ENCODE results near the gene CSRP3.
A peak's percentile ranks its signal among the peaks of the same experiment; 100 is the strongest.
"Not testable (repeated sequence)": the region's sequence is repeated elsewhere in the genome, so short reads cannot be mapped to it uniquely, and the experiment has no call there.

The CSRP3 gene

GRCh38 chr11:19185036-19185435, 16.7 kb downstream of the CSRP3 start:
- DNase-seq, result no peak

- DNase-seq, result no peak
Observed at GRCh38 chr11:19183646-19184045, 18.1 kb downstream of the CSRP3 start.

- DNase-seq, result no peak
Observed at GRCh38 chr11:19181531-19182261, 20.1 kb downstream of the CSRP3 start.

- no peak for DNase-seq
Observed at GRCh38 chr11:19176629-19177186, 25.1 kb downstream of the CSRP3 start.

- DNase-seq, result no peak
Observed at GRCh38 chr11:19173964-19174638, 27.7 kb downstream of the CSRP3 start.

GRCh38 chr11:19173004-19173689, 28.6 kb downstream of the CSRP3 start:
- no peak for DNase-seq

- no peak for DNase-seq
Observed at GRCh38 chr11:19168090-19168489, 33.7 kb downstream of the CSRP3 start.

- DNase-seq, result no peak
Observed at GRCh38 chr11:19164881-19165280, 36.9 kb downstream of the CSRP3 start.

GRCh38 chr11:19164230-19164855, 37.4 kb downstream of the CSRP3 start:
- peak; percentile 75 for DNase-seq

- no peak for DNase-seq
Observed at GRCh38 chr11:19163617-19164016, 38.2 kb downstream of the CSRP3 start.

GRCh38 chr11:19162951-19163505, 38.8 kb downstream of the CSRP3 start:
- no peak for DNase-seq

GRCh38 chr11:19161651-19162050, 40.1 kb downstream of the CSRP3 start:
- DNase-seq, result no peak

- no peak for DNase-seq
Observed at GRCh38 chr11:19160847-19161246, 40.9 kb downstream of the CSRP3 start.

GRCh38 chr11:19156892-19157291, 44.9 kb downstream of the CSRP3 start:
- DNase-seq, result no peak

GRCh38 chr11:19145319-19145718, 56.5 kb downstream of the CSRP3 start:
- no peak for DNase-seq

GRCh38 chr11:19136884-19137283, 64.9 kb downstream of the CSRP3 start:
- DNase-seq, result not testable (repeated sequence)

- no peak for DNase-seq
Observed at GRCh38 chr11:19134004-19134403, 67.8 kb downstream of the CSRP3 start.

Data from NCI-H774 (cell line).